Astrocyte (in vitro differentiated cells and primary cell): ENCODE data around the gene CLN5. TPM values are rescaled to one million over a fixed set of nuclear protein-coding genes. Genes with fewer than 3 reads are reported as not detected.

ENCODE experiments used
- DNase-seq: peaks from one replicate; pipeline ENCODE4 v3.0.0-alpha.2; 2010; ENCODE audit warnings: low read depth
- FAIRE-seq: peaks from 2 replicates; lab custom pipeline; 2011; peaks lifted over from hg19 to GRCh38; lab: Jason Lieb, UNC
- H2AFZ ChIP-seq: 2 replicates; pipeline ENCODE4 v1.6.0; 2012; ENCODE audit warnings: low read depth, low read length, inconsistent platforms
- H3K27ac ChIP-seq: 2 replicates; pipeline ENCODE4 v1.5.1; 2011; ENCODE audit warnings: low read depth, low read length, inconsistent platforms
- H3K27me3 ChIP-seq: 2 replicates; pipeline ENCODE4 v1.6.0; 2011; ENCODE audit warnings: low read length, inconsistent platforms; ENCODE audit not compliant: insufficient read depth
- H3K36me3 ChIP-seq: 2 replicates; pipeline ENCODE4 v1.5.1; 2011; ENCODE audit warnings: low read length, inconsistent platforms; ENCODE audit not compliant: insufficient read depth
- H3K4me1 ChIP-seq: 2 replicates; pipeline ENCODE4 v1.5.1; 2011; ENCODE audit warnings: low read length, inconsistent platforms; ENCODE audit not compliant: insufficient read depth
- H3K4me2 ChIP-seq: 2 replicates; pipeline ENCODE4 v1.6.0; 2012; ENCODE audit warnings: low read length, inconsistent platforms
- H3K4me3 ChIP-seq: 2 replicates; pipeline ENCODE4 v1.5.1; 2011; ENCODE audit warnings: low read depth, mild to moderate bottlenecking, low read length, inconsistent platforms; ENCODE audit not compliant: insufficient read depth
- H3K79me2 ChIP-seq: 2 replicates; pipeline ENCODE4 v1.6.0; 2012; ENCODE audit warnings: mild to moderate bottlenecking, low read length, inconsistent platforms; ENCODE audit not compliant: insufficient read depth
- H3K9ac ChIP-seq: 2 replicates; pipeline ENCODE4 v1.6.0; 2012; ENCODE audit warnings: mild to moderate bottlenecking, low read length, inconsistent platforms
- H3K9me3 ChIP-seq: 2 replicates; pipeline ENCODE4 v1.5.1; 2012; ENCODE audit warnings: low read depth, mild to moderate bottlenecking, low read length, inconsistent platforms; ENCODE audit not compliant: insufficient read depth
- H4K20me1 ChIP-seq: 2 replicates; pipeline ENCODE4 v1.6.0; 2012; ENCODE audit warnings: low read length, inconsistent platforms; ENCODE audit not compliant: insufficient read depth
- H3K27ac Mint-ChIP-seq: one replicate; pipeline ENCODE4 v1.8.0; 2021; ENCODE audit warnings: mild to moderate bottlenecking, mixed read lengths; ENCODE audit not compliant: unreplicated experiment
- H3K27me3 Mint-ChIP-seq: one replicate; pipeline ENCODE4 v1.8.0; 2021; ENCODE audit warnings: low read depth, mixed read lengths; ENCODE audit not compliant: unreplicated experiment
- H3K36me3 Mint-ChIP-seq: one replicate; pipeline ENCODE4 v1.8.0; 2021; ENCODE audit warnings: low read depth, mixed read lengths; ENCODE audit not compliant: unreplicated experiment
- H3K4me1 Mint-ChIP-seq: one replicate; pipeline ENCODE4 v1.8.0; 2021; ENCODE audit warnings: low read depth, mixed read lengths; ENCODE audit not compliant: unreplicated experiment
- H3K4me3 Mint-ChIP-seq: one replicate; pipeline ENCODE4 v1.8.0; 2021; ENCODE audit warnings: mild to moderate bottlenecking, moderate library complexity, mixed read lengths; ENCODE audit not compliant: unreplicated experiment
- H3K9me3 Mint-ChIP-seq: one replicate; pipeline ENCODE4 v1.8.0; 2021; ENCODE audit warnings: mild to moderate bottlenecking, mixed read lengths; ENCODE audit not compliant: unreplicated experiment
- EZH2 ChIP-seq: IDR thresholded peaks from 2 replicates; pipeline ENCODE4 v1.6.1; 2012; ENCODE audit warnings: mild to moderate bottlenecking, low read length, inconsistent platforms; ENCODE audit not compliant: insufficient read depth
- total RNA-seq: library from RNA; stranded (reverse); gene quantifications from 2 replicates; pipeline ENCODE4 v1.2.1, GENCODE V29; 2021
- TF ChIP-seq, protein P1 (sequence below): IDR thresholded peaks from 2 replicates; pipeline ENCODE4 v1.5.1; 2011; ENCODE audit warnings: low read depth, mild to moderate bottlenecking, inconsistent platforms, low read length, moderate library complexity; ENCODE audit not compliant: insufficient read depth

The CLN5 gene
- total RNA-seq, 1 donor from 2014 or later: 32.9 TPM

DNA sequence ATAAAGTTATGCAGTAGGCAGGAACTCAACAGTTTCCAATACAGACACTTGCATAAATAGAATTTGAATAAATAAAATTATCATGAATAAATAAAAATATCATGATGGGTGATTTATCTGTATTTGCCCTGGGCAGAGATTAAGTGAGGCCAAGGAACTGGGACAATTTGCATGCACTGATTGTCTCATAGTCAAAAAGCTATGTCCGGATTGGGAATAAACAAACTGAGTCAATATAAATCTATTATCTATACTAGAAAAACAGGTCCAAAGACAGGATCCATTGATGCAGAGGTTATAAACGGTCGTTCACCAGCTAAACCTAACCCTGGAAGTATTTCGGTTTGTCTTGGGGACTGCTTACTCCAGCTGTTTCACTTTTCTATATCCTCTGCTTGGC is 61.3 kb downstream of the CLN5 start:
- Histone ChIP-seq H2AFZ (no peak overlapping the region), H3K4me1 (no peaks in the 10 kb centered on the region), H3K9me3 (no peaks in the 10 kb centered on the region), H3K27me3 (no peaks in the 10 kb centered on the region), H3K27ac (no peak overlapping the region), H3K4me2 (no peak overlapping the region), H3K36me3 (peaks cover 8% of the 10 kb centered on the region), H3K79me2 (no peaks in the 10 kb centered on the region), H4K20me1 (no peaks in the 10 kb centered on the region), H3K4me3 (no peak overlapping the region), H3K9ac (no peak overlapping the region)
- Mint-ChIP-seq H3K9me3 (no peaks in the 10 kb centered on the region), H3K4me1 (peaks cover 12% of the 10 kb centered on the region), H3K27me3 (no peaks in the 10 kb centered on the region), H3K4me3 (no peak overlapping the region), H3K36me3 (peaks cover 19% of the 10 kb centered on the region), H3K27ac (no peak overlapping the region)
- FAIRE-seq: no peak
- no peak for DNase-seq
- TF ChIP-seq, protein P1, sequence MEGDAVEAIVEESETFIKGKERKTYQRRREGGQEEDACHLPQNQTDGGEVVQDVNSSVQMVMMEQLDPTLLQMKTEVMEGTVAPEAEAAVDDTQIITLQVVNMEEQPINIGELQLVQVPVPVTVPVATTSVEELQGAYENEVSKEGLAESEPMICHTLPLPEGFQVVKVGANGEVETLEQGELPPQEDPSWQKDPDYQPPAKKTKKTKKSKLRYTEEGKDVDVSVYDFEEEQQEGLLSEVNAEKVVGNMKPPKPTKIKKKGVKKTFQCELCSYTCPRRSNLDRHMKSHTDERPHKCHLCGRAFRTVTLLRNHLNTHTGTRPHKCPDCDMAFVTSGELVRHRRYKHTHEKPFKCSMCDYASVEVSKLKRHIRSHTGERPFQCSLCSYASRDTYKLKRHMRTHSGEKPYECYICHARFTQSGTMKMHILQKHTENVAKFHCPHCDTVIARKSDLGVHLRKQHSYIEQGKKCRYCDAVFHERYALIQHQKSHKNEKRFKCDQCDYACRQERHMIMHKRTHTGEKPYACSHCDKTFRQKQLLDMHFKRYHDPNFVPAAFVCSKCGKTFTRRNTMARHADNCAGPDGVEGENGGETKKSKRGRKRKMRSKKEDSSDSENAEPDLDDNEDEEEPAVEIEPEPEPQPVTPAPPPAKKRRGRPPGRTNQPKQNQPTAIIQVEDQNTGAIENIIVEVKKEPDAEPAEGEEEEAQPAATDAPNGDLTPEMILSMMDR: no peak
- TF ChIP-seq EZH2: no peak

Other genes starting within 250 kb of the CLN5 start
- gene KCTD12, start 105.7 kb upstream of the CLN5 start, total RNA-seq: 13.0 and 13.7 TPM in 2 replicates
- gene ACOD1, start 43.6 kb upstream of the CLN5 start, total RNA-seq: not detected in 2 replicates
- 36.0 and 37.2 TPM in 2 replicates for gene FBXL3, start 35.1 kb downstream of the CLN5 start, total RNA-seq